HCT116 (cell line): ENCODE results near the gene ANTXRL. TPM values are rescaled to one million over a fixed set of nuclear protein-coding genes. Genes with fewer than 3 reads are reported as not detected.

Source experiments
- ATAC-seq: fragments of 200-7000 bp; cut with Tn5 transposase; 2 replicates; pipeline ENCODE4 v1.9.1; 2020; ENCODE audit warnings: mild to moderate bottlenecking, moderate library complexity
- BruUV-seq: library from RNA; stranded (reverse); fragments of 400-500 nt; replicated peaks from 2 replicates; lab custom pipeline; 2021; lab: Mats Ljungman, UMichigan
- CTCF ChIA-PET: fragments of 300-600 bp; sonication (Branson Sonifier 250); formaldehyde crosslinking; loops from one replicate; lab custom pipeline; 2021; ENCODE audit warnings: antibody characterized with exemption; lab: Charles Lee
- POLR2A ChIA-PET: fragments of 300-600, 350-600 bp; sonication (Branson Sonifier 250); formaldehyde crosslinking; loops from one replicate; lab custom pipeline; 2021; ENCODE audit warnings: antibody characterized with exemption; lab: Charles Lee
- RAD21 ChIA-PET, 2 experiments: fragments of 300-600 bp; sonication (Branson Sonifier 250); formaldehyde crosslinking; loops; one replicate each; lab custom pipeline; 2023; ENCODE audit warnings: low total read pairs in 2 of 2; ENCODE audit not compliant: uncharacterized antibody in 2 of 2, unreplicated experiment in 2 of 2, low non-redundant PET in 1 of 2; lab: Charles Lee
- DNase-seq: peaks from one replicate; pipeline ENCODE4 v3.0.0-alpha.2; 2010; ENCODE audit warnings: low read depth, low spot score
- H2AFZ ChIP-seq: fragments of 200-600 bp; shearing (Covaris generic), sonication (generic); 2 replicates; pipeline ENCODE4 v1.6.1; 2017; ENCODE audit warnings: low read depth, mixed run types, mixed read lengths, antibody characterized with exemption, low read length; ENCODE audit not compliant: poor library complexity, severe bottlenecking
- H3K27ac ChIP-seq: 2 replicates; pipeline ENCODE4 v1.5.1; 2012; ENCODE audit warnings: low read depth, low read length
- H3K27me3 ChIP-seq: fragments of 200-600 bp; sonication (generic); 2 replicates; pipeline ENCODE4 v1.6.1; 2016; ENCODE audit warnings: mixed run types, low read length, mixed read lengths; ENCODE audit not compliant: insufficient read depth
- H3K36me3 ChIP-seq, 2 experiments: fragments of 200-500 bp in 1 of 2; fragments of 200-600 bp in 1 of 2; sonication (Bioruptor generic) in 1 of 2; sonication (generic) in 1 of 2; 2 replicates each; pipeline versions ENCODE4 v1.5.1 to v1.6.1; 2014 to 2016; ENCODE audit warnings: low read length in 2 of 2, inconsistent platforms in 1 of 2, mixed read lengths in 1 of 2, mixed run types in 1 of 2; ENCODE audit not compliant: insufficient read depth in 2 of 2, control insufficient read depth in 1 of 2
- H3K4me1 ChIP-seq, 2 experiments: fragments of 200-600 bp in 1 of 2; sonication (generic) in 1 of 2; 2 replicates each; pipeline versions ENCODE4 v1.5.1 to v1.6.1; 2012 to 2017; ENCODE audit warnings: low read length in 2 of 2, inconsistent platforms in 1 of 2, mild to moderate bottlenecking in 1 of 2, mixed read lengths in 1 of 2, mixed run types in 1 of 2, moderate library complexity in 1 of 2; ENCODE audit not compliant: insufficient read depth in 2 of 2, control insufficient read depth in 1 of 2
- H3K4me2 ChIP-seq: fragments of 200-600 bp; sonication (generic); 2 replicates; pipeline ENCODE4 v1.6.1; 2017; ENCODE audit warnings: mixed run types, low read length, mixed read lengths
- H3K4me3 ChIP-seq, 2 experiments: fragments of 200-600 bp in 1 of 2; sonication (generic) in 1 of 2; replicated peaks in 1 of 2; 2 replicates each; pipeline ENCODE4 v1.5.1; 2011 to 2016; ENCODE audit warnings: low read length in 2 of 2, control low read depth in 1 of 2, low read depth in 1 of 2, mild to moderate bottlenecking in 1 of 2, mixed read lengths in 1 of 2, mixed run types in 1 of 2
- H3K79me2 ChIP-seq: fragments of 200-600 bp; sonication (generic); 2 replicates; pipeline ENCODE4 v1.6.1; 2017; ENCODE audit warnings: mild to moderate bottlenecking, mixed run types, low read length, moderate library complexity, mixed read lengths; ENCODE audit not compliant: insufficient read depth
- H3K9ac ChIP-seq: fragments of 200-600 bp; sonication (generic); 2 replicates; pipeline ENCODE4 v1.6.1; 2016; ENCODE audit warnings: low read length, mixed read lengths
- H3K9me2 ChIP-seq: fragments of 200-600 bp; sonication (generic), shearing (Covaris generic); 2 replicates; pipeline ENCODE4 v1.6.1; 2017; ENCODE audit warnings: mixed run types, mild to moderate bottlenecking, moderate library complexity; ENCODE audit not compliant: insufficient read depth
- H3K9me3 ChIP-seq, 2 experiments: fragments of 200-500 bp in 1 of 2; fragments of 200-600 bp in 1 of 2; sonication (Bioruptor generic) in 1 of 2; sonication (generic) in 1 of 2; 2 replicates each; pipeline ENCODE4 v1.6.1; 2014 to 2017; ENCODE audit warnings: low read length in 2 of 2, mixed read lengths in 2 of 2, inconsistent platforms in 1 of 2, low read depth in 1 of 2, mild to moderate bottlenecking in 1 of 2, mixed run types in 1 of 2, moderate library complexity in 1 of 2; ENCODE audit not compliant: control insufficient read depth in 1 of 2, insufficient read depth in 1 of 2
- H4K20me1 ChIP-seq: fragments of 200-600 bp; sonication (generic), shearing (Covaris generic); 2 replicates; pipeline ENCODE4 v1.6.1; 2017; ENCODE audit warnings: mixed run types, mild to moderate bottlenecking, moderate library complexity; ENCODE audit not compliant: insufficient read depth
- CBX3 ChIP-seq: IDR thresholded peaks from 2 replicates; pipeline ENCODE4 v1.6.1; 2012; ENCODE audit warnings: low read depth
- CEBPB ChIP-seq: IDR thresholded peaks from 2 replicates; pipeline ENCODE4 v1.6.1; 2012; ENCODE audit warnings: low read depth
- EGR1 ChIP-seq: IDR thresholded peaks from 2 replicates; pipeline ENCODE4 v1.6.1; 2012; ENCODE audit warnings: low read depth
- EZH2 ChIP-seq: fragments of 200-600 bp; sonication (generic); IDR thresholded peaks from 2 replicates; pipeline ENCODE4 v1.6.1; 2017; ENCODE audit warnings: antibody characterized with exemption, mixed run types
- EZH2phosphoT487 ChIP-seq: fragments of 200-600 bp; IDR thresholded peaks from 2 replicates; pipeline ENCODE4 v1.6.1; 2018; ENCODE audit warnings: antibody characterized with exemption, borderline replicate concordance
- FOSL1 ChIP-seq: IDR thresholded peaks from 2 replicates; pipeline ENCODE4 v1.6.1; 2012; ENCODE audit warnings: low read depth
- JUND ChIP-seq: IDR thresholded peaks from 2 replicates; pipeline ENCODE4 v1.6.1; 2012
- MAX ChIP-seq: IDR thresholded peaks from 2 replicates; pipeline ENCODE4 v1.6.1; 2012
- POLR2A ChIP-seq: IDR thresholded peaks from 2 replicates; pipeline ENCODE4 v1.7.0; 2011; ENCODE audit warnings: borderline replicate concordance; ENCODE audit not compliant: insufficient read depth, insufficient read length; ENCODE audit errors: extremely low read depth
- SRF ChIP-seq: IDR thresholded peaks from 2 replicates; pipeline ENCODE4 v1.6.1; 2012; ENCODE audit warnings: low read depth
- TCF7L2 ChIP-seq: IDR thresholded peaks from 2 replicates; pipeline ENCODE4 v1.7.0; 2011; ENCODE audit warnings: borderline replicate concordance, inconsistent platforms; ENCODE audit not compliant: insufficient read depth, insufficient read length; ENCODE audit errors: extremely low read depth
- YY1 ChIP-seq: IDR thresholded peaks from 2 replicates; pipeline ENCODE4 v1.6.1; 2011; ENCODE audit warnings: low read length, low read depth, moderate library complexity, mild to moderate bottlenecking; ENCODE audit not compliant: insufficient replicate concordance; ENCODE audit errors: extremely low read depth
- ZBTB33 ChIP-seq: IDR thresholded peaks from 2 replicates; pipeline ENCODE4 v1.6.1; 2011; ENCODE audit warnings: mild to moderate bottlenecking, low read length, moderate library complexity; ENCODE audit not compliant: insufficient replicate concordance; ENCODE audit errors: extremely low read depth
- ZNF274 ChIP-seq: fragments of 200-500 bp; sonication (Bioruptor generic); IDR thresholded peaks from 2 replicates; pipeline ENCODE4 v1.6.1; 2014; ENCODE audit warnings: mild to moderate bottlenecking, low read depth, low read length, inconsistent platforms
- intact Hi-C: fragments of 100-400 bp; cut with micrococcal nuclease; formaldehyde crosslinking; loops from 2 replicates; pipeline ENCODE4 v1.10.0; 2022
- total RNA-seq: library from RNA; stranded (reverse); gene quantifications from one replicate; pipeline ENCODE4 v1.2.1, GENCODE V29; 2021; ENCODE audit not compliant: unreplicated experiment
- TF ChIP-seq, protein P1 (sequence below): IDR thresholded peaks from 2 replicates; pipeline ENCODE4 v1.6.1; 2012
- TF ChIP-seq, protein P2 (sequence below): IDR thresholded peaks from 2 replicates; pipeline ENCODE4 v1.6.1; 2012; ENCODE audit warnings: low read depth

ANTXRL gene
- total RNA-seq, 1 experiment from 2014 or later, result not detected

GRCh38 chr10:46240684-46241565 is 45.9 kb upstream of the ANTXRL start:
- Histone ChIP-seq H3K9me2 (no peaks in the 10 kb centered on the region), H3K9ac (no peak overlapping the region), H3K36me3 (no peaks in the 10 kb centered on the region), H3K4me2 (no peak overlapping the region), H3K4me1 (no peaks in the 10 kb centered on the region), H3K79me2 (no peaks in the 10 kb centered on the region), H4K20me1 (no peaks in the 10 kb centered on the region), H3K4me3 (no peak overlapping the region), H2AFZ (no peak overlapping the region), H3K9me3 (no peaks in the 10 kb centered on the region), H3K27me3 (no peaks in the 10 kb centered on the region), H3K27ac (no peak overlapping the region)
- ATAC-seq (no peak), DNase-seq (no peak)
- ChIA-PET POLR2A (no interaction called here), RAD21 (no interaction called here), CTCF (no interaction called here)
- intact Hi-C loops, result no loop called here
- no TSS peak for BruUV-seq
- TF ChIP-seq ZBTB33, result no peak
- no peak for TF ChIP-seq FOSL1
- no peak for TF ChIP-seq TCF7L2
- TF ChIP-seq EZH2phosphoT487, result no peak
- TF ChIP-seq SRF, result no peak
- TF ChIP-seq CBX3, result no peak
- TF ChIP-seq MAX, result no peak
- no peak for TF ChIP-seq EGR1
- TF ChIP-seq, protein P1, sequence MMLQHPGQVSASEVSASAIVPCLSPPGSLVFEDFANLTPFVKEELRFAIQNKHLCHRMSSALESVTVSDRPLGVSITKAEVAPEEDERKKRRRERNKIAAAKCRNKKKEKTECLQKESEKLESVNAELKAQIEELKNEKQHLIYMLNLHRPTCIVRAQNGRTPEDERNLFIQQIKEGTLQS, result no peak
- TF ChIP-seq, protein P2, sequence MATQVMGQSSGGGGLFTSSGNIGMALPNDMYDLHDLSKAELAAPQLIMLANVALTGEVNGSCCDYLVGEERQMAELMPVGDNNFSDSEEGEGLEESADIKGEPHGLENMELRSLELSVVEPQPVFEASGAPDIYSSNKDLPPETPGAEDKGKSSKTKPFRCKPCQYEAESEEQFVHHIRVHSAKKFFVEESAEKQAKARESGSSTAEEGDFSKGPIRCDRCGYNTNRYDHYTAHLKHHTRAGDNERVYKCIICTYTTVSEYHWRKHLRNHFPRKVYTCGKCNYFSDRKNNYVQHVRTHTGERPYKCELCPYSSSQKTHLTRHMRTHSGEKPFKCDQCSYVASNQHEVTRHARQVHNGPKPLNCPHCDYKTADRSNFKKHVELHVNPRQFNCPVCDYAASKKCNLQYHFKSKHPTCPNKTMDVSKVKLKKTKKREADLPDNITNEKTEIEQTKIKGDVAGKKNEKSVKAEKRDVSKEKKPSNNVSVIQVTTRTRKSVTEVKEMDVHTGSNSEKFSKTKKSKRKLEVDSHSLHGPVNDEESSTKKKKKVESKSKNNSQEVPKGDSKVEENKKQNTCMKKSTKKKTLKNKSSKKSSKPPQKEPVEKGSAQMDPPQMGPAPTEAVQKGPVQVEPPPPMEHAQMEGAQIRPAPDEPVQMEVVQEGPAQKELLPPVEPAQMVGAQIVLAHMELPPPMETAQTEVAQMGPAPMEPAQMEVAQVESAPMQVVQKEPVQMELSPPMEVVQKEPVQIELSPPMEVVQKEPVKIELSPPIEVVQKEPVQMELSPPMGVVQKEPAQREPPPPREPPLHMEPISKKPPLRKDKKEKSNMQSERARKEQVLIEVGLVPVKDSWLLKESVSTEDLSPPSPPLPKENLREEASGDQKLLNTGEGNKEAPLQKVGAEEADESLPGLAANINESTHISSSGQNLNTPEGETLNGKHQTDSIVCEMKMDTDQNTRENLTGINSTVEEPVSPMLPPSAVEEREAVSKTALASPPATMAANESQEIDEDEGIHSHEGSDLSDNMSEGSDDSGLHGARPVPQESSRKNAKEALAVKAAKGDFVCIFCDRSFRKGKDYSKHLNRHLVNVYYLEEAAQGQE, result no peak
- no peak for TF ChIP-seq JUND
- no peak for TF ChIP-seq CEBPB
- no peak for TF ChIP-seq POLR2A
- TF ChIP-seq ZNF274, result no peak
- no peak for TF ChIP-seq YY1
- TF ChIP-seq EZH2, result no peak
